Bronchial epithelial cell (primary cell): ENCODE data around the gene GAS7. TPM values are rescaled to one million over a fixed set of nuclear protein-coding genes. Genes with fewer than 3 reads are reported as not detected.

Source experiments
- DNase-seq: peaks from one replicate; pipeline ENCODE4 v3.0.0-alpha.2; 2010; ENCODE audit warnings: low read depth
- FAIRE-seq: peaks from 2 replicates; lab custom pipeline; 2011; peaks lifted over from hg19 to GRCh38; lab: Jason Lieb, UNC
- H3K27me3 ChIP-seq: 2 replicates; pipeline ENCODE4 v1.5.1; 2011; ENCODE audit warnings: low read length; ENCODE audit not compliant: control insufficient read depth, insufficient read depth
- H3K36me3 ChIP-seq: 2 replicates; pipeline ENCODE4 v1.5.1; 2011; ENCODE audit warnings: low read length; ENCODE audit not compliant: control insufficient read depth, insufficient read depth
- H3K4me3 ChIP-seq: 2 replicates; pipeline ENCODE4 v1.5.1; 2011; ENCODE audit warnings: mild to moderate bottlenecking, low read depth, low read length, control low read depth
- total RNA-seq: library from RNA; depleted of rRNA; stranded (reverse); fragments of >200 nt; gene quantifications from 2 replicates; pipeline ENCODE4 v1.2.1, GENCODE V29; 2014
- TF ChIP-seq, protein P1 (sequence below): IDR thresholded peaks from 2 replicates; pipeline ENCODE4 v1.5.1; 2011; ENCODE audit warnings: mild to moderate bottlenecking, moderate library complexity, low read length, control low read depth, inconsistent platforms; ENCODE audit not compliant: insufficient read depth, severe bottlenecking

The GAS7 gene
- total RNA-seq, 1 donor from 2014 or later: 1.1 TPM

DNA sequence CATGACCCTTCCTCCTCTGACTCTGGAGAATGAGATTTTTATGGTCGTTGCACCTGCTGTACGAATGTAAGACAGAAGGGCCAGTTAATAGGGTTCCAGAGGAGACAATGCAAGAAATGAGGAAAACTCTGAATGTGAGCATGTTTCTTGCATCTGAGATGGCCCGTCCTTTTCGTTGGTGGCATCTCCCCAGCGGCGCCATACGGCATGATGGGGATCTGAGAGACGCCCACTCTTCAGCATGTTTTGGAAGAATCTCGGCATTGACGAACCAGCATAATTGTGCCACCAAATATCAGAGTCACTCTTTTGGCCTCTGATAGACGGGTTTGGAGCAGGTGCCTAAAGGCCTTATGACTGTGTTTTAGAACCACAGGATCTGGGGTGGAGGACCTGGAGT lies 166.8 kb downstream of the GAS7 start:
- no peak for DNase-seq

DNA sequence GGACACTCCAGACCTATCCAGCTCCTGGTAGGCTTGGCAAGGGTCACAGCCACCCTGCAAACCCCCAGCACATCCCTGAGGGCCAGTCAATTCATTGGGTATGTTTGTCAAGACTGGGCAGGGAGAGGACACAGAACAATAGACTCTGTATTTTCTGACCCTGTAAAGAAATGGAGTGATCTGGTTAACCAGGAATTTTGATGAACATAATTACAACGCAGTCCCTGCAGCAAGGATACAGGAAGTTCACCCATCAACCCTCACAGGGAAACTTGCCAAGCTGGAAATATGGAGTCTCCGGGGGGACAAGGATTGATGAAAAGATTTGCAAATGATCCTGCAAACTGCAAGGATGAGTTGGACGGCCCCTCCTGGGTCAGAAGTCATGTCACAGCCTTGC lies 167.3 kb downstream of the GAS7 start:
- Histone ChIP-seq H3K36me3 (no peaks in the 10 kb centered on the region), H3K27me3 (no peaks in the 10 kb centered on the region), H3K4me3 (no peak overlapping the region)
- FAIRE-seq: no peak
- no peak for DNase-seq
- TF ChIP-seq, protein P1, sequence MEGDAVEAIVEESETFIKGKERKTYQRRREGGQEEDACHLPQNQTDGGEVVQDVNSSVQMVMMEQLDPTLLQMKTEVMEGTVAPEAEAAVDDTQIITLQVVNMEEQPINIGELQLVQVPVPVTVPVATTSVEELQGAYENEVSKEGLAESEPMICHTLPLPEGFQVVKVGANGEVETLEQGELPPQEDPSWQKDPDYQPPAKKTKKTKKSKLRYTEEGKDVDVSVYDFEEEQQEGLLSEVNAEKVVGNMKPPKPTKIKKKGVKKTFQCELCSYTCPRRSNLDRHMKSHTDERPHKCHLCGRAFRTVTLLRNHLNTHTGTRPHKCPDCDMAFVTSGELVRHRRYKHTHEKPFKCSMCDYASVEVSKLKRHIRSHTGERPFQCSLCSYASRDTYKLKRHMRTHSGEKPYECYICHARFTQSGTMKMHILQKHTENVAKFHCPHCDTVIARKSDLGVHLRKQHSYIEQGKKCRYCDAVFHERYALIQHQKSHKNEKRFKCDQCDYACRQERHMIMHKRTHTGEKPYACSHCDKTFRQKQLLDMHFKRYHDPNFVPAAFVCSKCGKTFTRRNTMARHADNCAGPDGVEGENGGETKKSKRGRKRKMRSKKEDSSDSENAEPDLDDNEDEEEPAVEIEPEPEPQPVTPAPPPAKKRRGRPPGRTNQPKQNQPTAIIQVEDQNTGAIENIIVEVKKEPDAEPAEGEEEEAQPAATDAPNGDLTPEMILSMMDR: no peak

More for the DNA sequence above, 166.8 kb downstream of the GAS7 start:
- no peak overlapping the region for H3K4me3 ChIP-seq
- FAIRE-seq: no peak
- no peaks in the 10 kb centered on the region for H3K36me3 ChIP-seq
- TF ChIP-seq, protein P1: no peak
- no peaks in the 10 kb centered on the region for H3K27me3 ChIP-seq

DNA sequence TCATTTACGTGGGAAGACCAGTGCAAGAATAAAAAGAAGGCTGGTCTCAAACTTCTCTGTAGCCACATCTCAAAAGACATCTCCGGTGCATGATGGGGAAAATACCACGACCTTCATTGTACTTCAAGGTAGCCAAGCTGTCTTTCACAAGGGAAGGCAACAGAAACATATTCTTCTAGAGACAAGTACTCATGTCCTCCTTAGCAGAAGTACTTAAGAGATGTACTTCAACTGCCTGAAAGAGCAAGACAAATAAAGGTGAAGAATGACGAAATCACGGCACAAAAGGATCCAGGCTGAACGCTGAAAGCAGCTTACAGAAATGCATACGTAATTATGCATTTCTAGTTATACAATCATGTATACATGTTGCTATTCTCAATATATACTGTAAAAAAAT lies 169.3 kb downstream of the GAS7 start:
- TF ChIP-seq, protein P1: no peak
- Histone ChIP-seq H3K36me3 (no peaks in the 10 kb centered on the region), H3K4me3 (no peak overlapping the region), H3K27me3 (no peaks in the 10 kb centered on the region)
- DNase-seq (no peak), FAIRE-seq (no peak)

DNA sequence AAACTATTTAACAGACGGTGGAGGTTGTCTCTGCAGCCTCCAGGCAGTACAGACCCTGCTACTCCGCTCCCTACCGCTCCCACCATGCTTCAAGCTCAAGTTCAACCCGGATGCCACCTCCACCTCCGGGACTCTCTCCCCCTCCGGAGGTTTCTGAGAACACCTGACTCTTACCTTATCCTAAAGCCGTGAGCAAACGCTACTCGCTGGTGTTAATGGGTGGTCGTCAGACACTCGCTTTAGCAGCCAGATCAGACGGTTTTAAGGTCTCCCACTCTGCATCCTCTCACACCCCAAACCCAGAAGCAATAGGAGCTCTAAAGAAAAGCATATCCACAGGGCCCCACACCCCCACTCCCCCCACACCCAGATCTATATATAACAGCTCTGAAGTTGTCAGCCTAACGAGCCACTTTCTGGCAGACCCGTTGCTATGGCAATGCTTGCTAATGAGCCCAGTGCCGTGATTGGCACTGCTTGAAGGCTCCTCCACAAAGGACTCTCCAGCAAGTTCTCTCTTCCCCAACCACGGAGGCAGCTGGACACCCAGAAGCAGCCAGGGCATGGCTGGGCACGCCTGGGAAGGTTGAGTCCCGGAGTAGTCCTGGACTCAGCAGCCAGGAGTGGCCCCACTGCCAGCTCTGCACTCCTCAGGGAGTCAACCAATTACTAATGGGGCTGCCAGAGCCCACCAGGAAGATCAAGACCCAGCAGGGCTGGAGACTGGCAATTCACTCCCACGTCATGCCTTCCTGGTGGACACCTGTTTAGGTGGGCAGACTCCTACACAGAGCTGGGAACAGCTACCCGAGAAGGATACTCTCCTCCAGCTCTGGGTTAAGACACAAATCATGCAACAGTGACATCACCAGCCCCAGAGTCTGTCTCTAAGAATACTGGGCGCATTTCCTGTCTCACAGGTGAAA lies 172.2 kb downstream of the GAS7 start:
- H3K36me3 ChIP-seq: no peaks in the 10 kb centered on the region
- TF ChIP-seq, protein P1: no peak
- no peak for FAIRE-seq
- DNase-seq: peak; percentile 1
- H3K27me3 ChIP-seq: no peaks in the 10 kb centered on the region
- no peak overlapping the region for H3K4me3 ChIP-seq

DNA sequence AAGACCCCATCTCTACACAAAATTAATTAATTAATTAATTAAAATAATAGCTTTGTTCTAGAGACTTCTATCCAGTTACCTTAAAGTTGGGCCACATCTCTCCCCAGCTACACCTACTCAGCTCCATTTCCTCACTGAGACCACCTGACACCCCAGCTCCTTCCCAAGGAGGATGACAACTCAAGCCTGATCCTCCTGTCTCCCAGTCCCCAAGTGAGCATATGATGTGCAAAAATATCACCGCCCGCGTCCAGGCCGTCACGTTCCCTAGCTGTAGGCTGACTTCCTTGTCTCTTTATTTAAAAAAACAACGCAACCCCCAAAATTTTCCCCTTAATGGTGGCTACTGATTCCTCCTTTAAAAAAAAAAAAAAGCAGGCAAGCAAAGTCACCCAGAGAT lies 173.2 kb downstream of the GAS7 start:
- no peak for DNase-seq
- Histone ChIP-seq H3K36me3 (no peaks in the 10 kb centered on the region), H3K4me3 (no peak overlapping the region), H3K27me3 (no peaks in the 10 kb centered on the region)
- no peak for FAIRE-seq
- TF ChIP-seq, protein P1: no peak
